Medulla oblongata (tissue), 1 donor: ENCODE results near the gene CBX4.

Experiments
- DNase-seq: peaks from one replicate; pipeline ENCODE4 v3.0.0-alpha.2; 2015; ENCODE audit errors: extremely low spot score

The CBX4 gene

GRCh38 chr17:79811868-79812352 lies 27.3 kb downstream of the CBX4 start:
- no peak for DNase-seq

GRCh38 chr17:79811011-79811867 lies 28.0 kb downstream of the CBX4 start:
- peak; percentile 55 for DNase-seq

DNA sequence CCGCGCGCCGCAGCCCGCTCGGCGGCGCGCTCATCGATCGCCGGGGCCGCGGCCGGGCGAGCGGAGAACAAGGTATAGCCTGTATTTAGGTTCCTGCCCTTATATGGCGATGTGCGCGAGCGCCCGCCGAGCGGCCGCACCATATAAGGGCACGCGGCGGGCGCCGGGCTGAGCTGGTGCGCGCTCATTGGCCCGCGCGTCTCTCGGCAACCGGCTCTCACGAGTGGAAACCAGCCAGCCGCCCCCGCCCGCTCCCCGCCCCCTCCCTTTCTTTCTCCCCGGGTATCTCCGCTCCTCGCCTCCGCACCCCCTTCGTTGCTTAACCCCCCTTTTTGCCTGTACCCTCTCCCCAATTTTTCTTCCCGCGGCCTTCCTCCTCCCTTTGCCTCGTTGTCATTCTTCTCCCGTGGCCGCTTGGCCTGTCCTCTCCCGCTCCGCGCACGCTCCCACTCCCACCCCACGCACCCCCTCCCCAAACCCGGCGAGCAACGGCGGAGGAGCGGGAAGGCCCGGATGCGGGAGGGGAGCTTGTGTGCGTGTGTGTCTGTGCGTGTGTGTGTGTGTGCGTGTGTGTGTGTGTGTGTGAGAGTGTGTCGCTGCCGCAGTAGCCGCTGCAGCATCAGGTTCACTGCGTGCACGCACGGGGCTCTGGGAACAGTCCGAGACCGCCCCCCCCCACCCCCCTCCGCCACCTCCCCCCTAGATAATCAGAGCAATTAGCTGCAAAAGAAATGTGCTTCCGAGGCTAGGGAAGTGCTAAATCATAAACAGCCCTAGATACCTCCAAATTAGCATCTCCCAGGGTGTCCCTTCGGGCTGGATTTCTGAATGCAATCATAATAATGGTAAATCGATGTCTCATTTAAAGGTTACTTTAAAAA lies 28.9 kb downstream of the CBX4 start:
- peak; percentile 72 for DNase-seq

GRCh38 chr17:79809530-79810129 lies 29.6 kb downstream of the CBX4 start:
- DNase-seq: no peak

- DNase-seq: no peak
Observed at GRCh38 chr17:79808763-79809529, 30.3 kb downstream of the CBX4 start.

DNA sequence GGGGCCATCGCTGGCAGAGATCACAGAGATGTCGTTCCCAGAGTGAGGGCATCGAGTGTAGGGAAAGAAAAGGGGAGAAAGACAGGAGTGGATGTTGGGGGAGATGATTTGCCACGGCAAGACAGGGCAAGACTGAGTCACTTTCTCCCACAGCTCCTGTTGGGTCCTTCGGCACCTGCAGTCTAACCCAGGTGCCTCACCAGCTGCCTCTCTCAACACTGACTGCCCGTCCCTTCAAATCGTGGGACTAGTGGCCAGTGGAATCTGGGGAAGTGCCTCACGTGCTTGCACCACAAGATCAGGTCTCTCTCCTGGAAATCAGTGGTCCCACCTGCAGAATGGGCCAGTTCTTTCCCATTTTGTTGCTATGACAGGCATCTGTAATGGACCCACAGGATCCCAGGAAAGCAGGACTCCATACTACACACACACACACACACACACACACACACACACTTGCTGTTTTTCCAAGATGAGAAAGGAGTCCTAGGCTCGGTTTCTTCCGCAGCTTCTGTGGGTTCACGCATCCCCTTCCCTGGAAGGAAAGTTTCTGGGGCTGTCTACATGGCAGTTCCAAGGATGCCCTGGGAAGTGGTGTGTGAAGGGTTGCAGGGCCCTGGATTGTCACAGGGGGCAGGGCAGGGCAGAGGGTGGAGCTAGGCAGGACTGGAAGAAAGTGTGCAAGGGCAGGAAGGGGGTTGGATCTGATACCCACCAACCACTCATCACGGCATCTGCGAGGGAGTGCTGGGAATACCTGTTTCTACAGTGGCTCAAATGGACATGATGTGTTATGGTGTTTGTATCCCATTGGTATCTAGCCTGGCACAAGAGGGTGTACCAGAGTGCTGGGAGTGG lies 32.1 kb downstream of the CBX4 start:
- DNase-seq: no peak

- DNase-seq: no peak
Observed at GRCh38 chr17:79806446-79806760, 32.8 kb downstream of the CBX4 start.

DNA sequence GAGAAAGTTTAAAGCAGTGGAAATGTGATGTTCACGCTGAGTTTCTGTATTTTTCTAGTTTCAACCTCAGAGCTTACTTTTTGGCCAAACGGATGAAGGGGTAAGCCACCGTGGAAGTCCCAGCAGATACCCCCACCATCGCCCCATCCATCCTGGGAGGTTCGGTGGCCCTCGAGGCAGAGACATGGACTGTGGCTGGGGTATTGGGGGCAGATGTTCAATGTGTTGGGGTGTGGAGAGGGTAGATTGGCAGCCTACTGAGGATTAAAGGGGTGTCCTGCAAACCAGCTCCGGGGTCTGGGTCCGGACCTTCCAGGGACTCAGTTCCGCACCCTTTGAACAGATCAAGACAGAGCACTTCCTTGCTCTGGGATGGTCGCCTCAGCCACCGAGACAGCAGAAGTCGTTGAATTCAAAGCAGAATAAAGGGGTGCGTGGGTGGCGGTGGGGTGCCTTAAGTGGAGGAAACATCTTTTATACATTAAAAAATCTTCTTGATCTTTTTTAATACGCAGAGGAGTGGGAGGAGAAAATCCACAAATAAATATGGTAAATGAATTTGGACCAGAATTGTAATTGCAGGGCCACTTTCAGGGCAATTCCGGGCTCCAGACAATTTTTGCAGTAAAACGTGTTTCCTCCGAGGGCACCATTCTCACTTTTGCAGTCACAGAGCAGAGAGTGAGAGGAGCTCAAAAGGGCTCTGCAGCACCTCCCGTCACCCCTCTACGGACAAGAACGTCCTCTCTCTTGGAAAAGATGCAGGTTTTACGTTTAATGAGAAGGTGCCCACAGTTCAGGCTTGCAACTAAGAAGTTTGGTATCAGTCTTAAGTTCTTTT lies 34.2 kb downstream of the CBX4 start:
- DNase-seq: no peak

- no peak for DNase-seq
Observed at GRCh38 chr17:79803997-79804855, 35.0 kb downstream of the CBX4 start.

- DNase-seq: no peak
Observed at GRCh38 chr17:79803421-79803996, 35.7 kb downstream of the CBX4 start.

- DNase-seq: no peak
Observed at GRCh38 chr17:79802736-79803420, 36.4 kb downstream of the CBX4 start.

DNA sequence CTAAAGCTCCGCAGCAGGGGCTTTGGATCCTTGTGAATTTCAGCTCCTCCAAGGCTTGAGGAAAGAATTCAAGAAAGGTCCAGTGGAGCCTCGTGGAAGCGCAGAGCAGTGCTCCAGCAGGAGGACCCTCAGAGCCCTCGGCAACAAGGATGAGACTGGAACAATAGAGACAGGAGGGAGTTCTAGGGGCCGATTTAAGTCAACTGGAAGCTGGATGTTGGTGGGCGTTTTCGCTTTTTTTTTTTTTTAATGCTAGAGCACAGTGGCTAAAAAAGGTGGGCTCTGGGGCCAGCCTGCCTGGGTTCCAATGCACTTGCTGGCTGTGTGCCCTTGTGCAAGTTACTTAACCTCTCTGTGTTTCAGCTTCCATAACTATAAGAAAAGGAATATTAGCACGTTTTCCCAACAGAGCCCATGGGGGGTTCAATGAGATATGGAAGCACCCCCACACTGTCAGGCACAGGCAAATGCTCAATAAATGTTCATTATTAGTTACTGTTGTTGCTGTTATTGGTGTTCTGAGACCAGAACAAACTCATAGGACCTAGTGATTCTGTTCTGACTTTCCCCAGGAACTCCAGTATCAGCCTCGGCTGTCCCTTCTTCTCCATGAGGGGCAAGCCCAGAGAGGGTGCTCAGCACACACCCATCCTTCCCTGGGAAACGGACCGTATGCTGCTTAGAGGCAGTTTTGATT lies 37.1 kb downstream of the CBX4 start:
- DNase-seq: no peak

GRCh38 chr17:79801156-79802038 lies 37.8 kb downstream of the CBX4 start:
- no peak for DNase-seq

GRCh38 chr17:79800325-79801155 lies 38.7 kb downstream of the CBX4 start:
- DNase-seq: no peak
